Measurements from ENCODE around the gene MACROD2.

Gene MACROD2

GRCh38 chr20:14062171-14062570 is 66.9 kb downstream of the MACROD2 start:
- DNase-seq (ENCODE audit: low spot score) (no peak), FAIRE-seq (no peak)

- no peak for DNase-seq (ENCODE audit: low spot score)
- no peak for FAIRE-seq
Observed at GRCh38 chr20:14062786-14063185, 67.5 kb downstream of the MACROD2 start.

- FAIRE-seq = no peak
Observed at GRCh38 chr20:14064333-14064732, 69.0 kb downstream of the MACROD2 start.

GRCh38 chr20:14064921-14065320 is 69.6 kb downstream of the MACROD2 start:
- FAIRE-seq (no peak), DNase-seq (ENCODE audit: low spot score) (no peak)

More at GRCh38 chr20:14064333-14064732, 69.0 kb downstream of the MACROD2 start:
- DNase-seq (ENCODE audit: low spot score) = no peak

DNA sequence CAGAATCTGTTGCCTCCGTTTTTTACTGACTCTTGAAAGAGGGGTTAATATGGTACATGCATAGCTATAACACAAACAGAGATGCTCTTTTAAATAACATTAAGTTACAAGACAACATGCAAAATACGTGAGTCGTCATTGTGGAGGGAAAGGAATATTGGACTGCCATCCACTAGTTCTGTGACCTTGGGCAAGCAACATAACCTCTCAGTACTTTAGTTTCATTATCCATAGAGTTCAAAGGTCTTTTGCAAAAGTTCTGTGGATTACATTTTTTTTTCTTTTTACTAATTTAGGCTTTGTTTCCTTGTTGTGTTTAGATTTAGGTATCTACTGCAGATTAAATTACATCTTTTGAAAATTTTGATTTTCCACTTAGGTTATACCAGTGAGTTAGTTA is 70.5 kb downstream of the MACROD2 start:
- FAIRE-seq (no peak), DNase-seq (ENCODE audit: low spot score) (no peak)

GRCh38 chr20:14067603-14068002 is 72.3 kb downstream of the MACROD2 start:
- DNase-seq (ENCODE audit: low spot score) (no peak), FAIRE-seq (no peak)

GRCh38 chr20:14069796-14070195 is 74.5 kb downstream of the MACROD2 start:
- no peak for FAIRE-seq
- peak; percentile 16 for DNase-seq (ENCODE audit: low spot score)

DNA sequence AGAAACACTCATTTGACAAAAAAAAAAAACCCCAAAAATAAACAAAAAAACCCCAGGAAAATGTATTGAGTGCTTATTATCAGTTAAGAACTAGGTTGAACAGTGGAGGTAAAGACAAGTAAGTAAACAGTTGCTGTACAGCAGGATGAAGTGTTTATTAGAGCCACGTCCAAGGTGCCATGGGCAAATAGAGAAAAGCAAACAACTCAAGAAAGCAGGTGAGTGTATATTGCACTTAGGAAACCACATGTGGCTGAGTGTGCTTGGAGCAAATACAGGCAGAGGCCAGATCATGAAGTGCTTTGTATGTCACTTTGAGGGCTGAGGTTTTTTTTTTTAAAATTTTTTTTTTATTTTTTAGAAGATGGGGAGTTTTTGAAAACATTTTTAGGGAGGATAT is 98.3 kb downstream of the MACROD2 start:
- FAIRE-seq (no peak), DNase-seq (ENCODE audit: low spot score) (no peak)

DNA sequence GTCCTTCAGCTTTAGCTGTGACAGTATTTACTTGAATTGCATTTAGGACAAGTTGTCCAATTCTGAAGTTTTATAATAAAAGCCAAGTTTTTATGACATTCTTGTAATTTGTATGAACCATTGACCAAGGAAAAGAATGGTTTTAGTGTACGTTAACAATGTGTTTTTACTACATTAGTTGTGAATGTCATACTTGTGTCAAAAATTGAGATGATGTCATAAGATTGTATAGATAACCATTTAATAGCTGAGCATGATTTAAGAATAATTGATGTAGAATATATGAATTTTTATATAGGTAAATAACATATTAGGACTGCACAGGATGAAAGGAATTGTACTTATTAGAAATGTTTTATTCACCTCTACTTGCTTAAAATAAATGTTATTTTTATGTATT is 102.9 kb downstream of the MACROD2 start:
- DNase-seq (ENCODE audit: low spot score) (no peak), FAIRE-seq (no peak)

DNA sequence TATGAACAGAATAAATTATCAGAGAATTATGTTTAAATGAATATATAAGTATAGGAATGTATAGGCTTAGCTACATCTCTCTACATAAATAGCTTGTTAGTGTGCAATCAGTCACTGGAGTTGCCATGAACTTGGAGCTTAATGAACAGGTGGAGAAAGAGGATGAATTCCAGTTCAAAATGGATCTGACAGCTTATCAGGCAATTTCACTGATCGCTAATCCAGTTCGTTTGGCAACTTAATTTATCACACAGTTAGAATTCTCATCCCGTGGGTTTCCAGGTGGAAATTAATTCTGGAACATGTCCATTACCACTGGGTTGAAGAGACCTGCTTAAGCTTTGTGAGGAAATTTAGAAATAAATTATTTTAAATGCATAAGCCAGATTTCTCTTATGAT is 118.1 kb downstream of the MACROD2 start:
- FAIRE-seq = no peak
- DNase-seq (ENCODE audit: low spot score) = no peak

DNA sequence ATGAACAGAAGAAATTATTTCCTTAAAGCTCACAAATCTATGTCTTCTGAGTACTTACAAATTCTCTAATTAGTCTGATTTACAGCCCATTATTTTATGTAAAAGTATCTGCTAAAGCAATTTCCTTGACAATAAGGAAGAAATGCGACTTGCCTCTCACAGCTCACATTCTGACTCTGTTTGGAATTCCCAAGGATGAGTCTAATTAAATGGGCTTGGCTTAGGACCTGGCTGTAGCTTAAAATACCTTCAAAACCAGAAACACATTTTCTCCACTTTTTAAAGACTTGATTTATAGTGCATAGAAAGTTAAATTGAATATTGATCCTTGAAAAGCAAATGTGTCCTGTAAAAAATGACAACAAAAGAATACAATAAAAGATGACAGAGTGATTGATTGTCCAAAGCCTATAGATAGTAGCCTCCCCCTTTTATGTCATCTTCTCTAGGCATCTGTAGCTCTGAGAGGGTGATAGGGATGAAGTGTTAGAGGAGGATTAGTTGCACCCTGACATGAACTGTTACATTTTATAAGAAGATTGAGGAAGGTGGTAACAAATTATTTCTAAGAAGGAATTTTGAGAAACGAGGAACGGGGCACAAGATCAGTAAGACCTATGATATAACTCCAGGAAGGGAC is 118.9 kb downstream of the MACROD2 start:
- no peak for DNase-seq (ENCODE audit: low spot score)
- FAIRE-seq = no peak

DNA sequence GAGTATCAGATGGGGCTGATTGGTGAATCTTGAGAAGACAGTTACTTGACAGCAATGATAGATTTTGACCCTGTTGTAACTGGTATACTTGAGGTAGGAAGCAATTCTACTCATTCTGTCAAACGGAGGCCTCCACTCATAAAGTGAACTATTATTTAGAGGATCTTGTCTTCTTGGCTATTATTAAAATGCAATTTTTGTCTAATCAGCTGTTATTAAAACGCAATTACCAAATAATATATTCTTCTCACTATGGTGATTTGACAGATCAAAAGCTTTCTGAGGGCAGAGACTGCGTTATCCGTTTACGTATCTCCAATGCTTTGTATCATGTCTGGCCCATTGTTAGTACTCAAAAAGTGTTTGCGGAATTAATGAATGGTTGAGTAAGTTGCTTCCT is 120.7 kb downstream of the MACROD2 start:
- DNase-seq (ENCODE audit: low spot score) (no peak), FAIRE-seq (no peak)

- FAIRE-seq (no peak), DNase-seq (ENCODE audit: low spot score) (no peak)
Observed at GRCh38 chr20:14117768-14118167, 122.5 kb downstream of the MACROD2 start.

DNA sequence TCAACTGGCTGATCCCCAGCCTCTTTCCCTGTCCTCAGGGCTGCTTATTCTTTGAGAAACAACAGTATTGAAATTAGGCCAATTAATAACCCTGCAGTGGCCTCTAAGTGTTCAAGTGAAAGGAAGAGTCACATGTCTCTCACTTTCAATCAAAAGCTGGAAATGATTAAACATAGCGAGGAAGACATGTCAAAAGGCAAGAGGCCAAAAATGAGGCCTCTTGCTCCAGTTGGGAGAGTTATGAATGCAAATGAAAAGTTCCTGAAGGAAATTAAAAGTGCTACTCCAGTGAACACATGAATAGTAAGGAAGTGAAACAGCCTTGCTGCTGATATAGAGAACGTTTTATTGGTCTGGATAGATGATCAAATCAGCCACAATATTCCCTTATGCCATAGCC is 131.5 kb downstream of the MACROD2 start:
- no peak for DNase-seq (ENCODE audit: low spot score)
- no peak for FAIRE-seq

GRCh38 chr20:14127514-14128223 is 132.4 kb downstream of the MACROD2 start:
- no peak for DNase-seq (ENCODE audit: low spot score)

DNA sequence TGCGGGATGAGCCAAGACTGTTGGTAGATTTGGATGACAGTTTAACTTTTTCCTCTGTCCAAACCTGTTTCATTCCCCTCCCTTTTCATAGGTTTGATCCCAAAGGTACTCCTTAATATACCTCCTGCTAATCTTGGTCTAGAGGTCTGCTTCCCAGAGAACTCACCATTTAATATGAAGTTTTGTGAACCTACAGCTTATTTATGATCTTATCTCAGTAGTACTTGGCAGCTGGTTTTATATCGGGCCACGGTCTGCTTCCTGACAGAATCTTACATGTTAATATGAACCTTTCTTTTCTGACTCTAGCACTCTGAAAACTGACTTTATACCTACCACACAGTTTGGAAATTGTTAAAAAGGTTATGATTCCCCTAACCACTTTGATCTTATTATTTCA is 138.7 kb downstream of the MACROD2 start:
- FAIRE-seq (no peak), DNase-seq (ENCODE audit: low spot score) (no peak)

More at GRCh38 chr20:14127514-14128223, 132.4 kb downstream of the MACROD2 start:
- FAIRE-seq = no peak

GRCh38 chr20:14142171-14142570 is 146.9 kb downstream of the MACROD2 start:
- DNase-seq (ENCODE audit: low spot score) = peak; percentile 62
- FAIRE-seq = peak; percentile 46

GRCh38 chr20:14142964-14143627 is 147.8 kb downstream of the MACROD2 start:
- FAIRE-seq (no peak), DNase-seq (ENCODE audit: low spot score) (no peak)

GRCh38 chr20:14148042-14148441 is 152.7 kb downstream of the MACROD2 start:
- FAIRE-seq (no peak), DNase-seq (ENCODE audit: low spot score) (no peak)

- FAIRE-seq (no peak), DNase-seq (ENCODE audit: low spot score) (no peak)
Observed at GRCh38 chr20:14155361-14155760, 160.0 kb downstream of the MACROD2 start.

DNA sequence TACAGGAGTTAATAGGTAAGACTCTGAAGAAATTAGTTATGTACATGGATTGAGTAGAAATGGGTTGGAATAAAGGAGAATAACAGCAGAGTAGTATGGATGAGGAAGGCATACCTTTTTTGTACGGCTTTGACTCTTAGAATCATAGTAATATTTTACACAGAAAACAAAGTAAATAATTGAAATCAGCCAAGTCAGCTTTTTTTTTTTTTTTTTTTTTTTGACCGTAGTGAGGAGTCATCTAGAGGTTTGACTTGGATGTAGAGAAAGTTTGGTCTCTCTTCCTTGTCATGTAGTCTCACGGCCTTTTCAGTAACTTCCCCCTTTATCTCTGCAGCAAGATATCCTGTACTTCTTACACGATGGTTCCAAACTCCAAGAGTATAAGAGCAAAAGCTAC is 183.2 kb downstream of the MACROD2 start:
- no peak for DNase-seq (ENCODE audit: low spot score)
- FAIRE-seq = no peak

GRCh38 chr20:14178952-14179351 is 183.6 kb downstream of the MACROD2 start:
- FAIRE-seq (no peak), DNase-seq (ENCODE audit: low spot score) (no peak)
